ENCODE results near the gene MYF6. TPM values are rescaled to one million over a fixed set of nuclear protein-coding genes. Genes with fewer than 3 reads are reported as not detected.
A peak's percentile ranks its signal among the peaks of the same experiment; 100 is the strongest.

Gene MYF6
- total RNA-seq, 1 experiment from 2014 or later, result not detected

- H3K4me1 ChIP-seq (replicated peaks; ENCODE audit: insufficient read depth), result no peaks in the 10 kb centered on the region
- no peaks in the 10 kb centered on the region for H4K20me1 ChIP-seq (ENCODE audit: insufficient read depth)
- no TSS peak for BruUV-seq (replicated peaks)
- H3K4me2 ChIP-seq, result no peak within 1 kb of the TSS
- no peak within 1 kb of the TSS for H3K4me3 ChIP-seq
- no peaks in the 10 kb centered on the region for H3K36me3 ChIP-seq (ENCODE audit: low read depth)
- intact Hi-C loops (cut with micrococcal nuclease; ENCODE audit: unreplicated experiment), result no loop called here
- no peak for DNase-seq
- no peaks in the 10 kb centered on the region for H3F3A ChIP-seq (ENCODE audit: insufficient read depth, low read depth)
- no peak within 1 kb of the TSS for H3K27ac ChIP-seq
- POLR2A ChIA-PET (ENCODE audit: unreplicated experiment), result no interaction called here
- H3K9me2 ChIP-seq (ENCODE audit: insufficient read depth), result no peaks in the 10 kb centered on the region
- H2AFZ ChIP-seq, result 0 out of 2 replicates have a peak within 1 kb of the TSS, but pooled peaks have one; percentile 59
- no peaks in the 10 kb centered on the region for H3K79me2 ChIP-seq (ENCODE audit: low read depth)
- TF ChIP-seq EZH2 (IDR thresholded peaks at IDR 0.05; ENCODE audit: low read depth), result no peak
- no peak for TF ChIP-seq CTCF (conservative IDR thresholded peaks at IDR 0.05)
- H3K9me3 ChIP-seq (ENCODE audit: insufficient read depth, low read depth), result no peaks in the 10 kb centered on the region
- CTCF ChIA-PET, result no interaction called here
- H3K27me3 ChIP-seq (ENCODE audit: insufficient read depth, low read depth), result no peaks in the 10 kb centered on the region
Measured at GRCh38 chr12:80716696-80717469, 9.4 kb downstream of the MYF6 start, which contains the start of gene MYF5. TSS of gene MYF5 (plus strand) at chr12:80716912. CDS start at chr12:80717064, 152 bp downstream.

GRCh38 chr12:80717856-80718255 is 10.4 kb downstream of the MYF6 start:
- no peaks in the 10 kb centered on the region for H3K9me3 ChIP-seq (ENCODE audit: insufficient read depth, low read depth)
- H3K4me1 ChIP-seq (replicated peaks; ENCODE audit: insufficient read depth), result no peaks in the 10 kb centered on the region
- no peak for TF ChIP-seq CTCF (conservative IDR thresholded peaks at IDR 0.05)
- TF ChIP-seq EZH2 (IDR thresholded peaks at IDR 0.05; ENCODE audit: low read depth), result no peak
- no peak overlapping the region for H3K27ac ChIP-seq
- no peak for DNase-seq
- CTCF ChIA-PET, result no interaction called here
- H3K4me2 ChIP-seq, result no peak overlapping the region
- H3K4me3 ChIP-seq, result no peak overlapping the region
- H3K9me2 ChIP-seq (ENCODE audit: insufficient read depth), result no peaks in the 10 kb centered on the region
- H3K27me3 ChIP-seq (ENCODE audit: insufficient read depth, low read depth), result no peaks in the 10 kb centered on the region
- no peaks in the 10 kb centered on the region for H3K36me3 ChIP-seq (ENCODE audit: low read depth)
- no peaks in the 10 kb centered on the region for H3F3A ChIP-seq (ENCODE audit: insufficient read depth, low read depth)
- no peaks in the 10 kb centered on the region for H4K20me1 ChIP-seq (ENCODE audit: insufficient read depth)
- POLR2A ChIA-PET (ENCODE audit: unreplicated experiment), result no interaction called here
- no TSS peak for BruUV-seq (replicated peaks)
- no peaks in the 10 kb centered on the region for H3K79me2 ChIP-seq (ENCODE audit: low read depth)
- H2AFZ ChIP-seq, result no peak overlapping the region
- intact Hi-C loops (cut with micrococcal nuclease; ENCODE audit: unreplicated experiment), result no loop called here

GRCh38 chr12:80720516-80720915 is 13.1 kb downstream of the MYF6 start:
- no peak for DNase-seq
- ChIA-PET CTCF (no interaction called here), POLR2A (ENCODE audit: unreplicated experiment) (no interaction called here)
- intact Hi-C loops (cut with micrococcal nuclease; ENCODE audit: unreplicated experiment), result no loop called here
- no peaks in the 10 kb centered on the region for H3K27me3 ChIP-seq (ENCODE audit: insufficient read depth, low read depth)
- no peaks in the 10 kb centered on the region for H4K20me1 ChIP-seq (ENCODE audit: insufficient read depth)
- H3K4me3 ChIP-seq, result no peak overlapping the region
- no peak overlapping the region for H3K4me2 ChIP-seq
- H3K36me3 ChIP-seq (ENCODE audit: low read depth), result no peaks in the 10 kb centered on the region
- no peaks in the 10 kb centered on the region for H3K4me1 ChIP-seq (replicated peaks; ENCODE audit: insufficient read depth)
- no peak overlapping the region for H2AFZ ChIP-seq
- H3K9me3 ChIP-seq (ENCODE audit: insufficient read depth, low read depth), result no peaks in the 10 kb centered on the region
- no peaks in the 10 kb centered on the region for H3K79me2 ChIP-seq (ENCODE audit: low read depth)
- TF ChIP-seq EZH2 (IDR thresholded peaks at IDR 0.05; ENCODE audit: low read depth) (no peak), CTCF (conservative IDR thresholded peaks at IDR 0.05) (no peak)
- no TSS peak for BruUV-seq (replicated peaks)
- no peak overlapping the region for H3K27ac ChIP-seq
- H3K9me2 ChIP-seq (ENCODE audit: insufficient read depth), result no peaks in the 10 kb centered on the region
- H3F3A ChIP-seq (ENCODE audit: insufficient read depth, low read depth), result no peaks in the 10 kb centered on the region
